GM12892 (cell line): Measurements from ENCODE around the gene CMTM2.

Experiments used
- POLR2A ChIP-seq: IDR thresholded peaks from 2 replicates; pipeline ENCODE4 v1.6.1; 2011; ENCODE audit warnings: low read depth, low read length, control low read depth
- POLR2AphosphoS5 ChIP-seq: IDR thresholded peaks from 2 replicates; pipeline ENCODE4 v1.6.1; 2011; ENCODE audit warnings: low read depth, low read length, control low read depth

- TF ChIP-seq POLR2A (no peak), POLR2AphosphoS5 (no peak)
These were observed 42.7 kb upstream of the CMTM2 start for GRCh38 chr16:66536525-66536924.
